ENCODE measurements around the gene CRB2.

DNA sequence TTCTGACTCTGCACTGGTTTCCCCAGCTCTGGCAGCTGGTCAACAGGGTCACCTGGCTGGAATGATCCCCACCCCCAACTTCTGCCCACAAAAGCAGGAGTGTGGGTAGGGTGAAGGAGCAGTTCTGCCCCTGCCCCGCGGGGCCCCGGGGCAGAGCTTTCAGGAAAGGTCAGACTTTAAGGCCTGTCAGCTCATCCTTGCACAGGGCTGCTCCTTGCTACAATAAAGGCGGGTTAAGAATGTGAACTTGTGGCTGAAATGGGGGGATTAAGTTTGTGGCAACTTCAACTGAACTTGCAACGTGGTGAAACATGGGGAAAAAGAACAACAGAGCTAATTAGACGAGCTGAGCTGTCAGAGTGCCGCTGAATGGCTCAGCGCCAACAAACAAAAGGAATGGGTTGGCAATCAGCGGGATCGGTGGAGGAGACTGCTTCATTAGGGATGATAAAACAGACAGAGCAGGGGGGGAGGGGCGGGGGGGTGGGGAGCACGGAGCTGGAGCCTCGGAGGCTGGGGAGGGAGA, 50.8 kb downstream of the CRB2 start:
- TF ChIP-seq, protein P1, sequence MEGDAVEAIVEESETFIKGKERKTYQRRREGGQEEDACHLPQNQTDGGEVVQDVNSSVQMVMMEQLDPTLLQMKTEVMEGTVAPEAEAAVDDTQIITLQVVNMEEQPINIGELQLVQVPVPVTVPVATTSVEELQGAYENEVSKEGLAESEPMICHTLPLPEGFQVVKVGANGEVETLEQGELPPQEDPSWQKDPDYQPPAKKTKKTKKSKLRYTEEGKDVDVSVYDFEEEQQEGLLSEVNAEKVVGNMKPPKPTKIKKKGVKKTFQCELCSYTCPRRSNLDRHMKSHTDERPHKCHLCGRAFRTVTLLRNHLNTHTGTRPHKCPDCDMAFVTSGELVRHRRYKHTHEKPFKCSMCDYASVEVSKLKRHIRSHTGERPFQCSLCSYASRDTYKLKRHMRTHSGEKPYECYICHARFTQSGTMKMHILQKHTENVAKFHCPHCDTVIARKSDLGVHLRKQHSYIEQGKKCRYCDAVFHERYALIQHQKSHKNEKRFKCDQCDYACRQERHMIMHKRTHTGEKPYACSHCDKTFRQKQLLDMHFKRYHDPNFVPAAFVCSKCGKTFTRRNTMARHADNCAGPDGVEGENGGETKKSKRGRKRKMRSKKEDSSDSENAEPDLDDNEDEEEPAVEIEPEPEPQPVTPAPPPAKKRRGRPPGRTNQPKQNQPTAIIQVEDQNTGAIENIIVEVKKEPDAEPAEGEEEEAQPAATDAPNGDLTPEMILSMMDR (IDR thresholded peaks at IDR 0.05; ENCODE audit: low read depth, low read length, poor library complexity, severe bottlenecking) = no peak
- no peak for TF ChIP-seq EZH2phosphoT487 (IDR thresholded peaks at IDR 0.05; ENCODE audit: borderline replicate concordance, low read length)
